Heart right ventricle (tissue), 16 donors: Measurements from ENCODE around the gene ZNF345. TPM values are rescaled to one million over a fixed set of nuclear protein-coding genes. Genes with fewer than 3 reads are reported as not detected.

Experiments
- ATAC-seq, 8 donors: fragments of 200-7000 bp; cut with Tn5 transposase; one replicate each; pipeline ENCODE4 v1.9.1; 2020; ENCODE audit warnings: mild to moderate bottlenecking in 8 of 8, moderate library complexity in 8 of 8, moderate number of reproducible peaks in 1 of 8
- DNase-seq, 2 donors: peaks; one replicate each; pipeline ENCODE4 v3.0.0-alpha.2; 2020
- H3K27ac ChIP-seq, 10 donors: fragments of 200-600 bp; sonication (generic) in 2 of 10; one replicate each; pipeline versions ENCODE4 v1.5.0 to v1.8.0; 2020 to 2022; ENCODE audit warnings: mild to moderate bottlenecking in 3 of 10
- H3K27me3 ChIP-seq, 7 donors: fragments of 200-600 bp; one replicate each; pipeline ENCODE4 v1.8.0; 2021 to 2022; ENCODE audit warnings: mild to moderate bottlenecking in 2 of 7
- H3K36me3 ChIP-seq, 9 donors: fragments of 200-600 bp; sonication (generic) in 1 of 9; one replicate each; pipeline versions ENCODE4 v1.5.0 to v1.8.0; 2020 to 2022; ENCODE audit warnings: mild to moderate bottlenecking in 2 of 9
- H3K4me1 ChIP-seq, 9 donors: fragments of 200-600 bp; sonication (generic) in 1 of 9; one replicate each; pipeline versions ENCODE4 v1.5.0 to v1.8.0; 2020 to 2022; ENCODE audit warnings: mild to moderate bottlenecking in 4 of 9
- H3K4me3 ChIP-seq, 10 donors: fragments of 200-600 bp; sonication (generic) in 2 of 10; one replicate each; pipeline versions ENCODE4 v1.5.0 to v1.8.0; 2020 to 2022; ENCODE audit warnings: mild to moderate bottlenecking in 7 of 10, moderate library complexity in 2 of 10
- H3K9me3 ChIP-seq, 11 donors: fragments of 200-600 bp in 10 of 11; sonication (generic) in 2 of 11; one replicate each; pipeline versions ENCODE4 v1.5.0 to v1.8.0; 2013 to 2022; ENCODE audit warnings: mild to moderate bottlenecking in 2 of 11, control low read depth in 1 of 11, moderate library complexity in 1 of 11
- WGBS, 2 donors: extraction: QIAGEN DNeasy Blood & Tissue Kit; methylation state at CpG; one replicate each; pipeline ENCODE4 v1.1.7; 2013; ENCODE audit warnings: inconsistent platforms in 1 of 2; 5-methylcytosine and 5-hydroxymethylcytosine counted together
- intact Hi-C, 10 donors: fragments of 100-400 bp; cut with DNase I; formaldehyde crosslinking; loops; one replicate each; pipeline versions ENCODE4 v1.11.1 to v1.14.2; 2022
- polyA plus RNA-seq, 2 donors: library from polyadenylated mRNA; stranded (reverse); fragments of 200-250 nt; gene quantifications; one replicate each; pipeline ENCODE4 v1.2.3, GENCODE V29; 2013
- total RNA-seq, 10 donors: library from RNA; stranded (reverse); fragmentation: NEBNext Ultra II Directional in 3 of 10; extraction: Animal tissue kit (Norgen Biotek cat#: 25700) in 3 of 10; gene quantifications; one replicate each; pipeline versions ENCODE4 v1.2.1 to v1.2.4, GENCODE V29; 2021 to 2023
- TF ChIP-seq, protein P1 (sequence below), 9 donors: fragments of 200-600 bp; sonication (generic) in 2 of 9; IDR thresholded peaks; one replicate each; pipeline versions ENCODE4 v1.5.0 to v1.8.0; 2021 to 2022; ENCODE audit warnings: antibody characterized with exemption in 9 of 9, mild to moderate bottlenecking in 5 of 9, moderate library complexity in 1 of 9
- donor health status: Arrhythmogenic right ventricular cardiomyopathy.
- donor health status: ischemic (EF 13 %, LVEDD 7.1; RV severe dilation, severe dysfunction).
- donor health status: healthy with polysubstance abuse.
- donor health status: DM: no; HTN: yes; CAD: no.
- donor health status: DM: no; HTN: no; CAD: no.
- donor health status: ischemic (EF 25% LVEDD 6.9; RV normal size, moderate dysfunction).
- donor health status: ischemic (EF 25% LVEDD 5.7; RV mildly dilated, moderate dysfunction).
- donor health status: healthy.
- donor health status: DM: yes; HTN: yes; CAD: no.
- donor health status: Ischemic cardiomyopathy.
- donor health status: ischemic (EF 35%, LVEDD 5.7; RV mildly dilated, moderate dysfunction).
- donor health status: nonischemic (EF 11% LVEDD 7.7; RV severe dilation, severe dysfunction).
- donor health status: DM: yes; HTN: yes; CAD: no.
- donor health status: PGD.
- donor health status: ischemic (EF 29% LVEDD 5.4; RV normal size, mild dysfunction).
- donor health status: nonischemic (EF 23%, LVEDD 6.1; RV moderate dilation, normal function).

ZNF345 gene
- total and polyA plus RNA-seq, 12 donors, result 1.4 to 4.5 (median 3.0) TPM

DNA sequence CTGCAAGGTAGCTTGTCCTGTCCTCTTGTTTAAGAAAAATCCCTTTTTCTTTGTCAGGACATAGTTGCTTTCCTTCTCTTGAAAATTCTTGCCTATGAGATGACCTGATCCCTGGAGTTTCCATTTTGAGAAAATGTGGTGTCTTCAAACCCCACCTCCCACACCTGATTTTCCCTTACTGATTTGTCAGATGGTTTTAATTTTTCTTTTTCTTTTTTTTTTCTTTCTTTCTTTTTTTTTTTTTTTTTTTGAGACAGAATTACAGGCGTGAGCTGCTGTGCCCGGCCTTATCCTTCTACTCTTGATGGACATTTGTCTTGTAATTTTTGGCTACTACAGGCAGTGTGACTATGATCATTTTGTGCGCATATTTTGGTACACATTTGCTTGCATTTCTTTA is 1.2 kb downstream of the ZNF345 start:
- Histone ChIP-seq H3K9me3 (peaks cover 0 to 58% (median 2%) of the 10 kb centered on the region in 11 donors), H3K4me3 (peak overlapping the region in 6 of 10 donors; percentile 69 to 81 (median 76)), H3K27me3 (no peaks in the 10 kb centered on the region), H3K27ac (no peak overlapping the region), H3K36me3 (peaks cover 0 to 56% (median 18%) of the 10 kb centered on the region in 9 donors), H3K4me1 (peaks cover 0 to 32% (median 17%) of the 10 kb centered on the region in 9 donors)
- no peak for ATAC-seq
- TF ChIP-seq, protein P1, sequence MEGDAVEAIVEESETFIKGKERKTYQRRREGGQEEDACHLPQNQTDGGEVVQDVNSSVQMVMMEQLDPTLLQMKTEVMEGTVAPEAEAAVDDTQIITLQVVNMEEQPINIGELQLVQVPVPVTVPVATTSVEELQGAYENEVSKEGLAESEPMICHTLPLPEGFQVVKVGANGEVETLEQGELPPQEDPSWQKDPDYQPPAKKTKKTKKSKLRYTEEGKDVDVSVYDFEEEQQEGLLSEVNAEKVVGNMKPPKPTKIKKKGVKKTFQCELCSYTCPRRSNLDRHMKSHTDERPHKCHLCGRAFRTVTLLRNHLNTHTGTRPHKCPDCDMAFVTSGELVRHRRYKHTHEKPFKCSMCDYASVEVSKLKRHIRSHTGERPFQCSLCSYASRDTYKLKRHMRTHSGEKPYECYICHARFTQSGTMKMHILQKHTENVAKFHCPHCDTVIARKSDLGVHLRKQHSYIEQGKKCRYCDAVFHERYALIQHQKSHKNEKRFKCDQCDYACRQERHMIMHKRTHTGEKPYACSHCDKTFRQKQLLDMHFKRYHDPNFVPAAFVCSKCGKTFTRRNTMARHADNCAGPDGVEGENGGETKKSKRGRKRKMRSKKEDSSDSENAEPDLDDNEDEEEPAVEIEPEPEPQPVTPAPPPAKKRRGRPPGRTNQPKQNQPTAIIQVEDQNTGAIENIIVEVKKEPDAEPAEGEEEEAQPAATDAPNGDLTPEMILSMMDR (IDR thresholded peaks at IDR 0.05), result no peak
- DNase-seq, result no peak
- WGBS, 2 donors, result 96 to 98% methylated on average over 3 of the region's 3 CpGs
- intact Hi-C loops, result loop anchor here in 4 of 10 donors (2.0 to 5.0 kb wide), 3 partner anchors 65 to 945 kb away; partner anchors contain the start of genes ZNF568 (in 2 of the 4), ZNF829 (in 2 of the 4), TYROBP (in 1 of the 4) and ZNF850 (in 1 of the 4)

DNA sequence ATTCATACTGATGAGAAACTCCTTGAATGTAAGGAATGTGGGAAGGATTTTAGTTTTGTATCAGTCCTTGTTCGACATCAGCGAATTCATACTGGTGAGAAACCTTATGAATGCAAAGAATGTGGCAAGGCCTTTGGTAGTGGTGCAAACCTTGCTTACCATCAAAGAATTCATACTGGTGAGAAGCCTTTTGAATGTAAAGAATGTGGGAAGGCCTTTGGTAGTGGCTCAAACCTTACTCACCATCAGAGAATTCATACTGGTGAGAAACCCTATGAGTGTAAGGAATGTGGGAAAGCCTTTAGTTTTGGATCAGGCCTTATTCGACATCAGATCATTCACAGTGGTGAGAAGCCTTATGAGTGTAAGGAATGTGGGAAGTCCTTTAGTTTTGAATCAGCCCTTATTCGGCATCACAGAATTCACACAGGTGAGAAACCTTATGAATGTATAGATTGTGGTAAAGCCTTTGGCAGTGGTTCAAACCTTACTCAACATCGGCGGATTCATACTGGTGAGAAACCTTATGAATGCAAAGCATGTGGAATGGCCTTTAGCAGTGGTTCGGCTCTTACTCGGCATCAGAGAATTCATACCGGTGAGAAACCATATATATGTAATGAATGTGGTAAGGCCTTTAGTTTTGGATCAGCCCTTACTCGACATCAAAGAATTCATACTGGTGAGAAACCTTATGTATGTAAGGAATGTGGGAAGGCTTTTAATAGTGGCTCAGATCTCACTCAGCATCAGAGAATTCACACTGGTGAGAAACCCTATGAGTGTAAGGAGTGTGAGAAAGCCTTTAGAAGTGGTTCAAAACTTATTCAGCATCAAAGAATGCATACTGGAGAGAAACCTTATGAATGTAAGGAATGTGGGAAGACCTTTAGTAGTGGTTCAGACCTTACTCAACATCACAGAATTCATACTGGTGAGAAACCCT is 26.6 kb downstream of the ZNF345 start:
- 98 to 99% methylated on average over 10 of the region's 10 CpGs for WGBS, 2 donors
- no peaks in the 10 kb centered on the region for H3K27me3 ChIP-seq
- intact Hi-C loops, result loop anchor here in 1 of 10 donors (10.0 kb wide), 1 partner anchor 62 kb away; no protein-coding TSS in a partner anchor
- H3K9me3 ChIP-seq, result peaks cover 14 to 100% (median 100%) of the 10 kb centered on the region in 11 donors
- H3K27ac ChIP-seq, result no peak overlapping the region
- DNase-seq (no peak), ATAC-seq (no peak)
- peaks cover 0 to 96% (median 72%) of the 10 kb centered on the region in 9 donors for H3K36me3 ChIP-seq
- H3K4me3 ChIP-seq, result no peak overlapping the region
- TF ChIP-seq, protein P1 (IDR thresholded peaks at IDR 0.05), result no peak
- no peaks in the 10 kb centered on the region for H3K4me1 ChIP-seq

GRCh38 chr19:36891768-36892357 is 41.2 kb downstream of the ZNF345 start:
- Histone ChIP-seq H3K4me3 (no peak overlapping the region), H3K4me1 (no peaks in the 10 kb centered on the region), H3K9me3 (peaks cover 9 to 100% (median 100%) of the 10 kb centered on the region in 11 donors), H3K36me3 (peaks cover 0 to 99% (median 79%) of the 10 kb centered on the region in 9 donors), H3K27me3 (no peaks in the 10 kb centered on the region), H3K27ac (no peak overlapping the region)
- TF ChIP-seq, protein P1 (IDR thresholded peaks at IDR 0.05), result no peak
- ATAC-seq (no peak), DNase-seq (no peak)
- intact Hi-C loops, result no loop called here
- WGBS, 2 donors, result 98 to 99% methylated on average over 3 of the region's 3 CpGs

DNA sequence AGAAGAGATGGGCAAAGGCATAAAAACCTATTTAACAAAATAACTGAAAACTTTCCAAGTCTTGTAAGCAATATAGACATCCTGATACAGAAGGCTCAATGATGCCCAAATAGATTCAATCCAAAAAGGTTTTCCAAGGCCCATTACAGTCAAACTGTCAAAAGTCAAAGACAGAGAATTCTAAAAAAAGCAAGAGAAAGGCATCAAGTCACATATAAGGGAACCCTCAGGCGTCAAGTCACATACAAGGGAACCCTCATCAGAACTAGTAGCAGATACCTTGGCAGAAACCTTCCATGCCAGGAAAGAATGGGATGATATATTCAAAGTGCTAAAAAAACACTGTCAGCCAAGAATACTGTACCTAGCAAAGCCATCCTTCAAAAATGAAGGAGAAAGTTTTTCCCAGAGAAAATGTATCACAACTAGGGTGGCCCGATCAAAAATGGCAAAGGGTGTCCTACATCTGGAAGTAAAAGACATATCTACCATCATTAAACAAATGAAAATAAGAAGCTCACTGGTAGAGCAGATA is 44.2 kb downstream of the ZNF345 start:
- no peak for ATAC-seq
- no peak overlapping the region for H3K27ac ChIP-seq
- no peak overlapping the region for H3K4me3 ChIP-seq

More for the DNA sequence above, 44.2 kb downstream of the ZNF345 start:
- peaks cover 5 to 100% (median 100%) of the 10 kb centered on the region in 11 donors for H3K9me3 ChIP-seq
- WGBS, 2 donors, result 99 to 100% methylated on average over 2 of the region's 2 CpGs
- H3K27me3 ChIP-seq, result no peaks in the 10 kb centered on the region
- H3K4me1 ChIP-seq, result no peaks in the 10 kb centered on the region
- DNase-seq, result no peak
- H3K36me3 ChIP-seq, result peaks cover 0 to 100% (median 94%) of the 10 kb centered on the region in 9 donors
- intact Hi-C loops, result no loop called here
- TF ChIP-seq, protein P1 (IDR thresholded peaks at IDR 0.05), result no peak
